Endothelial cell of umbilical vein (primary cell): ENCODE measurements around the gene ATXN7. TPM values are rescaled to one million over a fixed set of nuclear protein-coding genes. Genes with fewer than 3 reads are reported as not detected.

ENCODE experiments used
- BruUV-seq: library from RNA; stranded (reverse); fragments of 400-500 nt; replicated peaks from 2 replicates; lab custom pipeline; 2021; lab: Mats Ljungman, UMichigan
- CTCF ChIA-PET: fragments of 300-600, 350-600 bp; sonication (Branson Sonifier 250); formaldehyde crosslinking; loops from one replicate; lab custom pipeline; 2021; ENCODE audit warnings: antibody characterized with exemption, inconsistent platforms; lab: Charles Lee
- POLR2A ChIA-PET: fragments of 300-600, 350-600 bp; sonication (Branson Sonifier 250); formaldehyde crosslinking; loops from one replicate; lab custom pipeline; 2021; ENCODE audit warnings: antibody characterized with exemption, inconsistent platforms; lab: Charles Lee
- DNase-seq: peaks from one replicate; pipeline ENCODE4 v3.0.0-alpha.2; 2011; ENCODE audit warnings: low read depth, low spot score
- FAIRE-seq: peaks from 2 replicates; lab custom pipeline; 2011; peaks lifted over from hg19 to GRCh38; lab: Jason Lieb, UNC
- H2AFZ ChIP-seq: 2 replicates; pipeline ENCODE4 v1.6.0; 2012; ENCODE audit warnings: low read depth, low read length, control low read depth, inconsistent platforms
- H3K27ac ChIP-seq: 2 replicates; pipeline ENCODE4 v1.5.1; 2011; ENCODE audit warnings: low read depth, mild to moderate bottlenecking, control low read depth, low read length, moderate library complexity; ENCODE audit not compliant: insufficient read depth
- H3K27me3 ChIP-seq, 2 experiments: 2 replicates each; pipeline versions ENCODE4 v1.6.0 to v1.6.1; 2011; ENCODE audit warnings: low read length in 2 of 2, mixed read lengths in 1 of 2; ENCODE audit not compliant: control insufficient read depth in 2 of 2, insufficient read depth in 2 of 2
- H3K36me3 ChIP-seq, 2 experiments: 2 replicates in 1 of 2; 3 replicates in 1 of 2; pipeline ENCODE4 v1.5.1; 2011; ENCODE audit warnings: low read length in 2 of 2, mild to moderate bottlenecking in 1 of 2, moderate library complexity in 1 of 2; ENCODE audit not compliant: control insufficient read depth in 2 of 2, insufficient read depth in 2 of 2; ENCODE audit errors: extremely low read depth in 1 of 2
- H3K4me1 ChIP-seq: 3 replicates; pipeline ENCODE4 v1.5.1; 2011; ENCODE audit warnings: mild to moderate bottlenecking, low read length; ENCODE audit not compliant: control insufficient read depth, insufficient read depth; ENCODE audit errors: extremely low read depth
- H3K4me2 ChIP-seq: 2 replicates; pipeline ENCODE4 v1.6.1; 2011; ENCODE audit warnings: low read length, control low read depth, mixed read lengths; ENCODE audit not compliant: insufficient read depth
- H3K4me3 ChIP-seq, 3 experiments: fragments of 200-600 bp in 1 of 3; sonication (generic), shearing (Covaris generic) in 1 of 3; replicated peaks in 1 of 3; 2 replicates each; pipeline ENCODE4 v1.5.1; 2011 to 2016; ENCODE audit warnings: control low read depth in 3 of 3, low read length in 3 of 3, mild to moderate bottlenecking in 2 of 3, inconsistent platforms in 1 of 3, low read depth in 1 of 3, moderate library complexity in 1 of 3; ENCODE audit not compliant: insufficient read depth in 1 of 3
- H3K79me2 ChIP-seq: 2 replicates; pipeline ENCODE4 v1.6.0; 2012; ENCODE audit warnings: low read length, inconsistent platforms; ENCODE audit not compliant: control insufficient read depth, insufficient read depth
- H3K9ac ChIP-seq: replicated peaks from 2 replicates; pipeline ENCODE3; 2011; ENCODE audit warnings: low read length, control low read depth; ENCODE audit not compliant: insufficient read depth; ENCODE audit errors: extremely low read depth
- H3K9me1 ChIP-seq: replicated peaks from 3 replicates; pipeline ENCODE4 v1.6.0; 2011; ENCODE audit warnings: mild to moderate bottlenecking, low read length; ENCODE audit not compliant: control insufficient read depth, insufficient read depth; ENCODE audit errors: extremely low read depth
- H3K9me3 ChIP-seq: replicated peaks from 2 replicates; pipeline ENCODE4 v1.5.1; 2012; ENCODE audit warnings: low read length, inconsistent platforms; ENCODE audit not compliant: control insufficient read depth, insufficient read depth
- H4K20me1 ChIP-seq: replicated peaks from 2 replicates; pipeline ENCODE3; 2011; ENCODE audit warnings: mild to moderate bottlenecking, low read length; ENCODE audit not compliant: control insufficient read depth, insufficient read depth; ENCODE audit errors: extremely low read depth
- EZH2 ChIP-seq: IDR thresholded peaks from 2 replicates; pipeline ENCODE4 v1.6.1; 2012; ENCODE audit warnings: borderline replicate concordance, low read depth, mild to moderate bottlenecking, moderate library complexity, low read length, inconsistent platforms; ENCODE audit not compliant: severe bottlenecking
- FOS ChIP-seq: IDR thresholded peaks from 2 replicates; pipeline ENCODE4 v1.6.1; 2011; ENCODE audit warnings: mild to moderate bottlenecking, low read length, moderate library complexity, borderline replicate concordance; ENCODE audit not compliant: insufficient read depth
- GATA2 ChIP-seq: IDR thresholded peaks from 2 replicates; pipeline ENCODE4 v1.7.0; 2011; ENCODE audit warnings: low read depth, mild to moderate bottlenecking, moderate library complexity, mixed read lengths, low read length; ENCODE audit not compliant: insufficient read length, insufficient read depth
- JUN ChIP-seq: IDR thresholded peaks from 2 replicates; pipeline ENCODE4 v1.6.1; 2011; ENCODE audit warnings: borderline replicate concordance, low read depth; ENCODE audit not compliant: insufficient read length, insufficient read depth
- MYC ChIP-seq: IDR thresholded peaks from one replicate; pipeline ENCODE4 v1.6.1; 2011; ENCODE audit warnings: mild to moderate bottlenecking, low read depth, low read length
- POLR2A ChIP-seq: IDR thresholded peaks from 2 replicates; pipeline ENCODE4 v1.6.1; 2012; ENCODE audit warnings: low read depth, mild to moderate bottlenecking, control low read depth, low read length
- POLR2AphosphoS5 ChIP-seq: IDR thresholded peaks from 2 replicates; pipeline ENCODE4 v1.6.1; 2012; ENCODE audit warnings: low read depth, mild to moderate bottlenecking, control low read depth, low read length, moderate library complexity; ENCODE audit not compliant: insufficient read depth
- dilution Hi-C: fragments of 300-500 bp; cut with MboI; formaldehyde crosslinking; loops from one replicate; pipeline ENCODE4 v1.15.0; 2019; ENCODE audit warnings: low sequenced_read_pairs; ENCODE audit not compliant: extremely low pct_ligation_motif_present
- intact Hi-C: fragments of 100-400 bp; cut with micrococcal nuclease; formaldehyde crosslinking; loops from one replicate; pipeline ENCODE4 v1.10.0; 2022
- polyA plus RNA-seq, 4 experiments: library from polyadenylated mRNA; depleted of rRNA in 3 of 4; stranded (reverse) in 3 of 4; unstranded in 1 of 4; fragments of >200 nt; gene quantifications; 2 replicates each; pipeline versions ENCODE4 v1.2.1 to v1.2.3, GENCODE V29; 2011 to 2012; ENCODE audit warnings: missing spikeins in 1 of 4
- total RNA-seq: library from RNA; stranded (reverse); gene quantifications from 2 replicates; pipeline ENCODE4 v1.2.3, GENCODE V29; 2021
- TF ChIP-seq, protein P1 (sequence below): IDR thresholded peaks from 2 replicates; pipeline ENCODE4 v1.6.1; 2011; ENCODE audit not compliant: insufficient read depth, insufficient read length
- TF ChIP-seq, protein P2 (sequence below), 2 donors: IDR thresholded peaks; 1 replicate in 1 of 2; 2 replicates in 1 of 2; pipeline ENCODE4 v1.5.1; 2011; ENCODE audit warnings: low read length in 2 of 2, mild to moderate bottlenecking in 2 of 2, moderate library complexity in 2 of 2, control low read depth in 1 of 2, inconsistent platforms in 1 of 2, low read depth in 1 of 2; ENCODE audit not compliant: insufficient read depth in 1 of 2; ENCODE audit errors: extremely low read depth in 1 of 2

ATXN7 gene
- total and polyA plus RNA-seq, 2 donors (not counting 3 experiments of a cell fraction or from before 2014, with no cell fraction given): 21.2 to 34.7 TPM

DNA sequence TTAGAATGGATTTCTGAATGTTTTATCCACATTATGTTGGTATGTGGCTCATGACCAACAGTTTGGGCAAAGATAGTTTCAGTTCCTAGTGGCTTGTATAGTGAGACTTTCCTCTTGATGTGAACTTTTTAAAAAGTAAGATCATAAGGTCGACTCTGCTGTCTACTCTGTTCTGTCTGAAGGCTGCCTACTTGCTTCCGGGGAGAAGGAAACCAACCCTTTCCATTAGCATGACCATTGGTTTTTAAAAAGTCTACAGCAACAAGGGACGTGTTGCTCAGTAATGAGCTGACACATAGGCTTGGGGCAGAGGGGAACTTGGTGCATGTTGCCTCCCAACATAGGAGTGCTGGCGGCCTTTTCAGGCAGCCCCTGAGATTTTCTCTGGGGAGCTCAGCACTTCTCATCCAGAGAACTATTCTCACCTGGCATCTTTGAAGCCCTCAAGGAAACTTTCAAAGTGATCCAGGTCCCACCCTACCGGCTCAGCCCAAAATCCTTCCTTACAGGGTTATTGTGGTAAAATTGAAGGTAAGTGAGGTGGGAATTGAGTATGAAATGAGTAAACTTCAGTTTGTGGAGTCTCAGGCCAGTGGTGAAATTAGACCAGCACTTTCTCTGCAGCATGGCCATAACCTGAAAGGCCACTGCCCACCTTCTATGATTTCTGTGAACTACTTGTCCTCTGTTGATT is 129.0 kb downstream of the ATXN7 start:
- H3K9me3 ChIP-seq: no peaks in the 10 kb centered on the region
- BruUV-seq: no TSS peak
- DNase-seq (no peak), FAIRE-seq (no peak)
- H3K36me3 ChIP-seq: peaks cover 2 to 38% of the 10 kb centered on the region in 2 experiments
- TF ChIP-seq GATA2: no peak
- no peak for TF ChIP-seq JUN
- TF ChIP-seq, protein P1, sequence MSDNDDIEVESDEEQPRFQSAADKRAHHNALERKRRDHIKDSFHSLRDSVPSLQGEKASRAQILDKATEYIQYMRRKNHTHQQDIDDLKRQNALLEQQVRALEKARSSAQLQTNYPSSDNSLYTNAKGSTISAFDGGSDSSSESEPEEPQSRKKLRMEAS: no peak
- no peak for TF ChIP-seq FOS
- TF ChIP-seq POLR2AphosphoS5: no peak
- TF ChIP-seq, protein P2, sequence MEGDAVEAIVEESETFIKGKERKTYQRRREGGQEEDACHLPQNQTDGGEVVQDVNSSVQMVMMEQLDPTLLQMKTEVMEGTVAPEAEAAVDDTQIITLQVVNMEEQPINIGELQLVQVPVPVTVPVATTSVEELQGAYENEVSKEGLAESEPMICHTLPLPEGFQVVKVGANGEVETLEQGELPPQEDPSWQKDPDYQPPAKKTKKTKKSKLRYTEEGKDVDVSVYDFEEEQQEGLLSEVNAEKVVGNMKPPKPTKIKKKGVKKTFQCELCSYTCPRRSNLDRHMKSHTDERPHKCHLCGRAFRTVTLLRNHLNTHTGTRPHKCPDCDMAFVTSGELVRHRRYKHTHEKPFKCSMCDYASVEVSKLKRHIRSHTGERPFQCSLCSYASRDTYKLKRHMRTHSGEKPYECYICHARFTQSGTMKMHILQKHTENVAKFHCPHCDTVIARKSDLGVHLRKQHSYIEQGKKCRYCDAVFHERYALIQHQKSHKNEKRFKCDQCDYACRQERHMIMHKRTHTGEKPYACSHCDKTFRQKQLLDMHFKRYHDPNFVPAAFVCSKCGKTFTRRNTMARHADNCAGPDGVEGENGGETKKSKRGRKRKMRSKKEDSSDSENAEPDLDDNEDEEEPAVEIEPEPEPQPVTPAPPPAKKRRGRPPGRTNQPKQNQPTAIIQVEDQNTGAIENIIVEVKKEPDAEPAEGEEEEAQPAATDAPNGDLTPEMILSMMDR (IDR thresholded peaks at IDR 0.05; ENCODE audit: extremely low read depth in 1 of 2, insufficient read depth in 1 of 2, low read depth in 1 of 2, low read length in 2 of 2): no peak
- no peak for TF ChIP-seq MYC
- TF ChIP-seq POLR2A: no peak
- TF ChIP-seq EZH2: no peak
- no peak overlapping the region for H3K27ac ChIP-seq
- H3K9ac ChIP-seq: no peak overlapping the region
- H3K79me2 ChIP-seq: no peaks in the 10 kb centered on the region
- no peak overlapping the region for H3K4me3 ChIP-seq
- no peak overlapping the region for H2AFZ ChIP-seq
- dilution Hi-C loops (no loop called here), intact Hi-C loops (loop anchor here (1.0 to 2.0 kb wide), 6 partner anchors 32 to 641 kb away; partner anchors contain the start of genes C3orf49 and SCAANT1)
- no peak overlapping the region for H3K4me2 ChIP-seq
- peaks cover 5% of the 10 kb centered on the region for H3K4me1 ChIP-seq
- POLR2A ChIA-PET: interaction anchor here (0.7 kb wide), 1 partner anchor 116 kb away, joined by 4 read pairs; no protein-coding TSS in a partner anchor
- CTCF ChIA-PET: interaction anchor here (0.7 to 6.0 kb wide), 12 partner anchors 9 to 642 kb away, joined by 3 to 45 read pairs (median 4); no protein-coding TSS in a partner anchor
- no peaks in the 10 kb centered on the region for H4K20me1 ChIP-seq
- no peaks in the 10 kb centered on the region for H3K9me1 ChIP-seq
- H3K27me3 ChIP-seq: no peaks in the 10 kb centered on the region
